RWPE2 (cell line): ENCODE measurements around the gene ZFAND3.
A peak's percentile ranks its signal among the peaks of the same experiment; 100 is the strongest.
"Not testable (repeated sequence)": the region's sequence is repeated elsewhere in the genome, so short reads cannot be mapped to it uniquely, and the experiment has no call there.

Experiments used
- ATAC-seq: fragments of 200-7000 bp; cut with Tn5 transposase; 3 replicates; pipeline ENCODE4 v1.9.1; 2021; ENCODE audit warnings: low read depth
- DNase-seq: peaks from one replicate; pipeline ENCODE4 v3.0.0-alpha.2; 2020; ENCODE audit warnings: low spot score
- H3K27ac ChIP-seq: fragments of 450-650 bp; 2 replicates; pipeline ENCODE4 v1.5.1; 2017; ENCODE audit warnings: mild to moderate bottlenecking; ENCODE audit not compliant: poor library complexity, severe bottlenecking
- H3K27me3 ChIP-seq: fragments of 250-450 bp; sonication (Bioruptor Pico); 2 replicates; pipeline ENCODE4 v1.5.1; 2021; ENCODE audit warnings: mild to moderate bottlenecking, moderate library complexity; ENCODE audit not compliant: insufficient read depth, poor library complexity, severe bottlenecking
- H3K36me3 ChIP-seq: fragments of 250-450 bp; sonication (Bioruptor Pico); 2 replicates; pipeline ENCODE4 v1.5.1; 2020; ENCODE audit warnings: low read depth, mild to moderate bottlenecking, moderate library complexity
- H3K4me1 ChIP-seq: fragments of 250-450 bp; sonication (Bioruptor Pico); 2 replicates; pipeline ENCODE4 v1.5.1; 2021; ENCODE audit warnings: mild to moderate bottlenecking, moderate library complexity; ENCODE audit not compliant: insufficient read depth, poor library complexity, severe bottlenecking
- H3K4me3 ChIP-seq: fragments of 250-450 bp; sonication (Bioruptor Pico); 2 replicates; pipeline ENCODE4 v1.5.1; 2021; ENCODE audit warnings: mild to moderate bottlenecking, moderate library complexity; ENCODE audit not compliant: severe bottlenecking
- H3K9me3 ChIP-seq: fragments of 250-450 bp; sonication (Bioruptor Pico); 2 replicates; pipeline ENCODE4 v1.5.1; 2021; ENCODE audit warnings: mild to moderate bottlenecking, moderate library complexity; ENCODE audit not compliant: severe bottlenecking
- CTCF ChIP-seq: fragments of 450-650 bp; IDR thresholded peaks from one replicate; pipeline ENCODE4 v1.5.1; 2017; ENCODE audit warnings: mild to moderate bottlenecking, moderate library complexity; ENCODE audit not compliant: poor library complexity, severe bottlenecking

ZFAND3 gene

DNA sequence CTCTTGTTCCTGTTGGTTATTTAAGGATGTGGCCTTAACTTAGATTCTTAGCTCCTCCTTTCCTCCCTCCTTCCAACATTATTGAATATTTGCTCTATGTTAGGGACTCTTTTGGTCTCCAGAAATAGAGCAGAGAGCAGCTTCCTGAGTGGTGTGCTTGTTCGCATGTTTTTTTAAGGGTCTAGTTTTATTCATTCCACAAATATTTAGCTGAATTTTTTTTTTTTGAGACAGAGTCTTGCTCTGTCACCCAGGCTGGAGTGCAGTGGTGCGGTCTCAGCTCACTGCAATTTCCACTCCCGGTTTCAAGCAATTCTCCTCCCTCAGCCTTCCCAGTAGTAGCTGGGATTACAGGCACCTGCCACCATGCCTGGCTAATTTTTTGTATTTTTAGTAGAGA lies 169.2 kb downstream of the ZFAND3 start:
- ATAC-seq (no peak), DNase-seq (no peak)
- no peaks in the 10 kb centered on the region for H3K27me3 ChIP-seq
- no peak for TF ChIP-seq CTCF
- H3K4me1 ChIP-seq = peaks cover 13% of the 10 kb centered on the region
- H3K36me3 ChIP-seq = no peaks in the 10 kb centered on the region
- H3K27ac ChIP-seq = no peak overlapping the region
- H3K9me3 ChIP-seq = no peaks in the 10 kb centered on the region
- H3K4me3 ChIP-seq = no peak overlapping the region

DNA sequence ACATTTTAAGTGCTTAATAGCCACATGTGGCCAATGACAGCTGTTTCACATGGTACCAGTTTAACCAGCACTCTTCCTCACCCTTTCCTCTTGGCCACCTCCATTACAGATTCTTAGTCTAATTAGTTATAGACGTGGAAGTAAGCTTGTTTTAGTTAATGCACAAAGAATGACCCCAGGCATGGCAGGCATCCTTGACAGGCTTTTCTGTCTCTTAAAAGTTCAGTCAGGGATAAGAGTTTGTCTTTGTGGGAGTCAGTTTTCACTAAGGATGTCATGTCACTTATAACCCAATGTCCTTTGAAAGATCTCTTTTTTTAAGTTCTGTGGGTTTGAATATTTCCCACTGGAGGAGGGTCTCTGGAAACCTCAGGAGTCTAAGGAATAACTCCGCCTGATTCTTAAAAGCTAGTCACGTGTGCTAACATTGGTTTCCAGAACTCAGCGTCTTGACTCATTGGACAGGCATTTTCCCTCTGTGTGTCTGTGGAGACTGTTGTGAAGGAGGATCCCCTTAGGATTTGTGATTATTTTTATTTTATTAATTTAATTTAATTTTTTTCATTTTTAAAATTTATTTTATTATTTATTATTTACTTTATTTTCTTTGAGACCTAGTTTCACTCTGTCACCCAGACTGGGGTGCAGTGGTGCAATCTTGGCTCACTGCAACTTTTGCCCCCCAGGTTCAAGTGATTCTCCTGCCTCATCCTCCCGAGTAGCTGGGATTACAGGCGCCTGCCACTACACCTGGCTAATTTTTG lies 171.4 kb downstream of the ZFAND3 start:
- no peak overlapping the region for H3K4me3 ChIP-seq
- H3K27me3 ChIP-seq = no peaks in the 10 kb centered on the region
- H3K9me3 ChIP-seq = no peaks in the 10 kb centered on the region
- peak; percentile 80 for ATAC-seq
- no peak overlapping the region for H3K27ac ChIP-seq
- H3K4me1 ChIP-seq = peaks cover 11% of the 10 kb centered on the region
- no peaks in the 10 kb centered on the region for H3K36me3 ChIP-seq
- no peak for DNase-seq
- TF ChIP-seq CTCF = no peak

GRCh38 chr6:37992749-37993148 lies 173.2 kb downstream of the ZFAND3 start:
- Histone ChIP-seq H3K36me3 (no peaks in the 10 kb centered on the region), H3K27me3 (no peaks in the 10 kb centered on the region), H3K9me3 (no peaks in the 10 kb centered on the region), H3K4me1 (peaks cover 11% of the 10 kb centered on the region), H3K27ac (no peak overlapping the region), H3K4me3 (no peak overlapping the region)
- no peak for DNase-seq
- no peak for TF ChIP-seq CTCF
- ATAC-seq = no peak

- H3K9me3 ChIP-seq, H3K27me3 ChIP-seq, H3K36me3 ChIP-seq, H3K4me3 ChIP-seq, DNase-seq, H3K27ac ChIP-seq, ATAC-seq: not testable (repeated sequence)
- H3K4me1 ChIP-seq = peaks cover 11% of the 10 kb centered on the region
These were observed 173.7 kb downstream of the ZFAND3 start for GRCh38 chr6:37993194-37993593.

DNA sequence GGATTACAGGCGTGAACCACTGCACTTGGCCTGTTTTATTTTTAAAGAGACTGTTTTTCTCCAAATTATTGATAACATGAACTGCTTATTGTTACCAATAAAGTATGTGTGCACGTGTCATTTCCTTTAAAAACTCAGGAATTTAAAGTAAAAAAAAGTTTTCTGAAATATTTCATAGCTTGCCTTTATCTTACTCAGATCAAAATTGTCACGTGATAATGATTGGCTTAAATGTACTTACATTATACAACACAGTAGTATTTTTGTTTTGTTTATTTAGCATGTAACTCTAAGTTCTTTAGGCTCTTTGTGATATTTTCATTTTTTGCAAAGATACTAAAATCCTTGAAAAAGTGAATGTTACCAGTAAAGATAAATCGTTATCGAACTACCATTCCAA lies 174.1 kb downstream of the ZFAND3 start:
- Histone ChIP-seq H3K36me3 (no peaks in the 10 kb centered on the region), H3K4me1 (peaks cover 11% of the 10 kb centered on the region), H3K27ac (no peak overlapping the region), H3K27me3 (no peaks in the 10 kb centered on the region), H3K4me3 (no peak overlapping the region), H3K9me3 (no peaks in the 10 kb centered on the region)
- no peak for TF ChIP-seq CTCF
- DNase-seq = no peak
- ATAC-seq = no peak
